OCI-LY1 (cell line): ENCODE results near the gene FKRP.
"Not testable (repeated sequence)": the region's sequence is repeated elsewhere in the genome, so short reads cannot be mapped to it uniquely, and the experiment has no call there.

Experiments
- H2AFZ ChIP-seq: fragments of 200-600 bp; sonication (generic), shearing (Covaris generic); 2 replicates; pipeline ENCODE4 v1.6.0; 2014; ENCODE audit warnings: antibody characterized with exemption, mild to moderate bottlenecking, low read length
- H3F3A ChIP-seq: fragments of 200-600 bp; sonication (generic), shearing (Covaris generic); 2 replicates; pipeline ENCODE4 v1.6.0; 2014; ENCODE audit warnings: mild to moderate bottlenecking, antibody characterized with exemption, low read length, moderate library complexity; ENCODE audit not compliant: insufficient read depth
- H3K27ac ChIP-seq: fragments of 200-600 bp; sonication (generic); 2 replicates; pipeline ENCODE4 v1.5.1; 2014; ENCODE audit warnings: low read length, mixed run types, mild to moderate bottlenecking, low read depth; ENCODE audit not compliant: poor library complexity, severe bottlenecking
- H3K27me3 ChIP-seq: fragments of 200-600 bp; sonication (generic); 2 replicates; pipeline ENCODE4 v1.6.0; 2014; ENCODE audit warnings: antibody characterized with exemption, mild to moderate bottlenecking, low read length, moderate library complexity; ENCODE audit not compliant: insufficient read depth
- H3K36me3 ChIP-seq: fragments of 200-600 bp; sonication (generic); 2 replicates; pipeline ENCODE4 v1.6.1; 2014; ENCODE audit warnings: mild to moderate bottlenecking, antibody characterized with exemption, low read length, moderate library complexity, mixed read lengths; ENCODE audit not compliant: insufficient read depth
- H3K4me1 ChIP-seq: fragments of 200-600 bp; sonication (generic); 2 replicates; pipeline ENCODE4 v1.5.1; 2014; ENCODE audit warnings: mild to moderate bottlenecking, low read length, moderate library complexity; ENCODE audit not compliant: insufficient read depth, severe bottlenecking
- H3K4me2 ChIP-seq: fragments of 200-600 bp; sonication (generic), shearing (Covaris generic); 2 replicates; pipeline ENCODE4 v1.6.1; 2014; ENCODE audit warnings: low read length
- H3K4me3 ChIP-seq: fragments of 200-600 bp; sonication (generic); 2 replicates; pipeline ENCODE4 v1.5.1; 2014; ENCODE audit warnings: low read length, low read depth, mild to moderate bottlenecking, mixed read lengths; ENCODE audit not compliant: poor library complexity, severe bottlenecking
- H3K79me2 ChIP-seq: fragments of 200-600 bp; shearing (Covaris generic); 2 replicates; pipeline ENCODE4 v1.6.1; 2016; ENCODE audit warnings: mixed run types, low read length, mixed read lengths; ENCODE audit not compliant: insufficient read depth
- H3K9ac ChIP-seq: fragments of 200-600 bp; sonication (generic), shearing (Covaris generic); 2 replicates; pipeline ENCODE4 v1.6.1; 2014; ENCODE audit warnings: mild to moderate bottlenecking, low read length, mixed read lengths
- H3K9me2 ChIP-seq: fragments of 200-600 bp; sonication (generic), shearing (Covaris generic); 2 replicates; pipeline ENCODE4 v1.6.1; 2014; ENCODE audit warnings: low read depth, mild to moderate bottlenecking, low read length, mixed read lengths
- H3K9me3 ChIP-seq: fragments of 200-600 bp; shearing (Covaris generic); 2 replicates; pipeline ENCODE4 v1.6.1; 2014; ENCODE audit warnings: low read length, mixed read lengths
- H4K20me1 ChIP-seq: fragments of 200-600 bp; sonication (generic), shearing (Covaris generic); 2 replicates; pipeline ENCODE4 v1.6.0; 2016; ENCODE audit warnings: mild to moderate bottlenecking, low read length; ENCODE audit not compliant: insufficient read depth
- EZH2 ChIP-seq: fragments of 200-600 bp; sonication (generic), shearing (Covaris generic); IDR thresholded peaks from 2 replicates; pipeline ENCODE4 v1.8.0; 2017; ENCODE audit warnings: borderline replicate concordance, mixed run types, mild to moderate bottlenecking, antibody characterized with exemption, low read length, moderate library complexity, mixed read lengths
- TF ChIP-seq, protein P1 (sequence below): fragments of 200-600 bp; sonication (generic), shearing (Covaris generic); IDR thresholded peaks from 2 replicates; pipeline ENCODE4 v1.5.1; 2017; ENCODE audit warnings: mild to moderate bottlenecking, antibody characterized with exemption, low read length, moderate library complexity, mixed read lengths

The FKRP gene

DNA sequence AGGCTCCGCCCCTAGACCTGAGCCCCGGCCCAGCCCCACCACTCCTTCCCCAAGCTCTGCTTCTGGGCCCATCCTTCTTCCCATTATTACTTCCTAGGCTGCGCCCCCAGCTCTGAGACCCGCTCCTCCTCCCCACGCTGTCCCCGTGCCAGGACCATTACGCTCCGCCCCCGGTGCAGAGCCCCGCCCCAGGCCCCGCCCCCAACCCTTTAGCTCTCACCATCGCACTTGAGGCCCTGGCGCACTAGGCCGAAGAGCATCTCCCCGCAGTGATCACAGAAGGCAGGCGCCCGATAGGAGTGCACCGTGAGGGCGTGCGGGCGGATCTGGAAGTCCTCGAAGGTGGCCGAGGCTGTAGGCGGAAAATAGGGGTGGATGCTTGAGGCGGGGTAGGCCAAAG is 35.2 kb upstream of the FKRP start:
- Histone ChIP-seq H4K20me1 (no peaks in the 10 kb centered on the region), H3K4me1 (peaks cover 17% of the 10 kb centered on the region), H3K9ac (no peak overlapping the region), H3K79me2 (no peaks in the 10 kb centered on the region), H3K36me3 (peaks cover 42% of the 10 kb centered on the region), H3K27me3 (no peaks in the 10 kb centered on the region), H3F3A (no peaks in the 10 kb centered on the region), H3K4me2 (no peak overlapping the region), H3K27ac (no peak overlapping the region), H3K9me2 (no peaks in the 10 kb centered on the region), H3K4me3 (no peak overlapping the region), H3K9me3 (no peaks in the 10 kb centered on the region), H2AFZ (no peak overlapping the region)
- TF ChIP-seq, protein P1, sequence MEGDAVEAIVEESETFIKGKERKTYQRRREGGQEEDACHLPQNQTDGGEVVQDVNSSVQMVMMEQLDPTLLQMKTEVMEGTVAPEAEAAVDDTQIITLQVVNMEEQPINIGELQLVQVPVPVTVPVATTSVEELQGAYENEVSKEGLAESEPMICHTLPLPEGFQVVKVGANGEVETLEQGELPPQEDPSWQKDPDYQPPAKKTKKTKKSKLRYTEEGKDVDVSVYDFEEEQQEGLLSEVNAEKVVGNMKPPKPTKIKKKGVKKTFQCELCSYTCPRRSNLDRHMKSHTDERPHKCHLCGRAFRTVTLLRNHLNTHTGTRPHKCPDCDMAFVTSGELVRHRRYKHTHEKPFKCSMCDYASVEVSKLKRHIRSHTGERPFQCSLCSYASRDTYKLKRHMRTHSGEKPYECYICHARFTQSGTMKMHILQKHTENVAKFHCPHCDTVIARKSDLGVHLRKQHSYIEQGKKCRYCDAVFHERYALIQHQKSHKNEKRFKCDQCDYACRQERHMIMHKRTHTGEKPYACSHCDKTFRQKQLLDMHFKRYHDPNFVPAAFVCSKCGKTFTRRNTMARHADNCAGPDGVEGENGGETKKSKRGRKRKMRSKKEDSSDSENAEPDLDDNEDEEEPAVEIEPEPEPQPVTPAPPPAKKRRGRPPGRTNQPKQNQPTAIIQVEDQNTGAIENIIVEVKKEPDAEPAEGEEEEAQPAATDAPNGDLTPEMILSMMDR = no peak
- TF ChIP-seq EZH2 = no peak

DNA sequence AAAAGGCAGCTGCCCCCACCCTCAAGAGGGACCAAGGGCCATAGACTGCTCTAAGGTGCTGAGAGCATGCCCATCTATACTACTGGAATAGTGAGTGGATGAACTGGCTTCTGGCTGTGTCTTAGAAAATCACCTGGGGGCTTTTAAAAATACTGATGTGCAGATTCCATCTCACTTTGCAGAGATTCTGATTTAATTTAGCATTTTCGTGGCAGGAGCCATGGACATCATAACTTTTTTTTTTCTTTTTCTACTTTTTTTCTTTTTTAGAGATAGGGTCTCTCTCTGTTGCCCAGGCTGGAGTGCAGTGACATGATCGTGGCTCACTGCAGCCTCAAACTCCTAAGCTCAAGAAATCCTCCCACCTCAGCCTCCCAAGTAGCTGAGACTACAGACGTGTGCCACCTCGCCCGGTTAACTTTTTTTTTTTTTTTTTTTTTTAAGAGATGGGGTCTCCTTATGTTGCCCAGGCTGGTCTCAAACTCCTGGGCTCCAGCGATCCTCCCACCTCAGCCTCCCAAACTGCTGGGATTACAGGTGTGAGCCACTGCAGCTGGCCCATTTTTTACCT is 33.0 kb upstream of the FKRP start:
- not testable (repeated sequence) for H3K79me2 ChIP-seq, H3K9me2 ChIP-seq, H3K9ac ChIP-seq, H3K4me2 ChIP-seq, H3K27me3 ChIP-seq, H4K20me1 ChIP-seq, H2AFZ ChIP-seq, H3K4me3 ChIP-seq, H3F3A ChIP-seq, H3K9me3 ChIP-seq
- Histone ChIP-seq H3K36me3 (peaks cover 29% of the 10 kb centered on the region), H3K27ac (peak overlapping the region; percentile 86), H3K4me1 (peaks cover 27% of the 10 kb centered on the region)

DNA sequence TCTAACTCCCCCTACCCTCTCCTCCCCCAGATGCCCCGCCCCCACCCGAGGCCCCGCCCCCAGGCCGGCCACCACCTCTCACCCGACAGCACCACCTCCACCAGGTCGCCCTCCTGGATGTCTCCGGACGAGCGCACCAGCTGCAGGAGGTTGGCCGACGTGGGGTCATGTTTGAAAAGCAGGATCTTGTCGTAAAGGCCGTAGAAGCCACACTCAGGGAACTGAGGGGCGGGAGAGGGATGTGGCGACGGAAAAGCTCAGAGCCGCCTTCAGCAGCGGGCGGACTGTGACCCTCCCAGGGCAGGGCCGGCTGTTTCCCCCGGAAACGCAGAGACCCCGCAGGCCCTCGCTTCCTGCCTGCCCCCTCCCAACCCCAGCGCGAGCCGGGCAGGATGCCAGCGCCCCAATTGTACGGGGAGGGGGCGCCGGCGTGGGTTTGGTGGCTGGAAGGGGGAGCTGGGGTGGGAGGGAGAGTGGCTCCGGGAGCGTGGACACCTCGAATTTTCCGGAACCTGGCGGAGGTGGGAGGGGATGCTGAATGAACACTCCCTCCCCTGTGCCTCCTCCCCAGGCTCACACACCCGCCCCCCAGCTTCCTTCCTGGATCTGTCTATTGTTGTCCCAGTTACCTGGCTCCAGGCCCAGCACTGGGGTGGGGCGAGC is 31.9 kb upstream of the FKRP start:
- peaks cover 20% of the 10 kb centered on the region for H3K36me3 ChIP-seq
- H3K9me2 ChIP-seq = no peaks in the 10 kb centered on the region
- H4K20me1 ChIP-seq = no peaks in the 10 kb centered on the region
- no peak overlapping the region for H2AFZ ChIP-seq
- no peaks in the 10 kb centered on the region for H3K79me2 ChIP-seq
- peak overlapping the region; percentile 86 for H3K27ac ChIP-seq
- no peak for TF ChIP-seq EZH2
- TF ChIP-seq, protein P1 = no peak
- H3F3A ChIP-seq = 0 out of 2 replicates have a peak, but pooled peaks cover 5% of the 10 kb centered on the region
- H3K27me3 ChIP-seq = no peaks in the 10 kb centered on the region
- H3K4me3 ChIP-seq = peak overlapping the region; percentile 89
- peak overlapping the region; percentile 97 for H3K4me2 ChIP-seq
- peak overlapping the region; percentile 87 for H3K9ac ChIP-seq
- H3K4me1 ChIP-seq = peaks cover 38% of the 10 kb centered on the region
- H3K9me3 ChIP-seq = no peaks in the 10 kb centered on the region
